NK-92 (cell line): Measurements from ENCODE around the gene NOTCH1.
"Not testable (repeated sequence)": the region's sequence is repeated elsewhere in the genome, so short reads cannot be mapped to it uniquely, and the experiment has no call there.

Source experiments
- DNase-seq: peaks from one replicate; lab custom pipeline; 2025; ENCODE audit not compliant: unreplicated experiment; lab: John Stamatoyannopoulos, UW

Gene NOTCH1

GRCh38 chr9:136565086-136565714, 19.4 kb upstream of the NOTCH1 start:
- DNase-seq = no peak

GRCh38 chr9:136564379-136564988, 18.6 kb upstream of the NOTCH1 start:
- no peak for DNase-seq

DNA sequence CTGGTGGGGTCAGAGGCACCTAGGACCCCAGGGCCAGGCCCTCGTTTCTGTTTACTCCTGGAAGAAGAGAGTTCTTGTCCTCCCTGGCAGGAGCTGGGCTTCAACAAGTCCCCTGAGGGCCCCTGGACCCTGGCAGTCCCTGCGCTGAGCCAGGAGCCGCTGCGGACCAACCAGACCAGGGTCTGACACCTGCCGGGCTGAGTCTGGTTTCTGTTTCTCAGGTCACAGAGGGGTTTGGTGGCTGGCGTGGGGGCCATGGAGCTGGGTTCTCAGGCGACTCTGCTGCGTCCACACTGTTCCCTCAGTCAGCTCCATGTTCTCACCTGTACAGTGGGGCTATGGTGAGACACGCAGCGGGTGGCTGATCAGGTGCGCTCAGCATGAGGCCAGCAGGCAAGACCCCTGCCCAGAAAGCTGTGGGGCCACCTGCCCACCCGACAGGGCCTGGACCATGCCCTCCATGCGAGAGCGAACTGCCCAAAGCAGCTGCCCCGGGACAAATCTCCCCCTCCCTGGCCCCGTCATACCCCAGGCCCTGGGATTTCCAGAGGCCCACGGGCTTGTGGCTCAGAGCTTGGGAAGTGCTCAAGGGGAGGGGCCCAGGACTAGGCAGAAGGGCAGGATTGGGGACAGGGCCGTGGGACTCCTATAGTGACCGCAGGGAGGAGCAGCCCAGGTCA, 17.9 kb upstream of the NOTCH1 start:
- DNase-seq = no peak

GRCh38 chr9:136562746-136563495, 17.1 kb upstream of the NOTCH1 start:
- DNase-seq = no peak

DNA sequence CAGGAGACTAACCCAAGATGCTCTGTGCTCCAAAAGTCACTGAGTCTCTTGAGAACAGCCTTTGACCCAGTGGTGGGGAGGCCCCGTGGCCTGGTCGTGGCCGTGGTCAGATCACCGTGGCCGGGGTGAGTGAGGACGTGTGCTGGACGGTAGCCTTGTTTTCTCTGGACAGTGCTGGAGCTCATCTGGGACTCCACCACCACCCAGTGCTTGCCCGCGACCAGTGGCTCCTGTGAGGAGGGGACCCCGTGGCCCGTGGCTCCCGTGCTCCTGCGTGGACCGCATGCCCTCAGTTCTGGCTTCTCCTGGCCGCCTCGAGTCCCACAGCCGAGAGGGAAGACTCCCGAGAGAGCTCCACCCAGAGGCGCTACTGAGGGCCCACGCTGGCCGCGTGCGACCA, 15.9 kb upstream of the NOTCH1 start:
- no peak for DNase-seq

- DNase-seq = no peak
These were observed 14.7 kb upstream of the NOTCH1 start for GRCh38 chr9:136560586-136560985.

DNA sequence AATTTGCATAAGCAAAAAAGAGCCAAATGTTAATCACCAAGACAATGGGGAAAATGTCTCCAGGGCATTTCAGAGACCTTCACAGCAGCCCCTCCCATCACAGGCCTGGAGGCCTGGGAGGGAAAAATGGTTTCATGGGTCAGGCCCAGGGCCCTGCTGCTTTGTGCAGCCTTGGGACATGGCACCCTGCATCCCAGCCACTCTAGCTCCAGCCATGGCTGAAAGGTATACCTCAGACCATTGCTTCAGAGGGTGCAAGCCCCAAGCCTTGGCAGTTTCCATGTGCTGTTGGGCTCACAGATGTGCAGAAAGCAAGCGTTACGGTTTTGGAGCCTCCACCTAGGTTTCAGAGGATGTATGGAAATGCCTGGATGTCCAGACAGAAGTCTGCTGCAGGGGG, 13.5 kb upstream of the NOTCH1 start:
- DNase-seq = not testable (repeated sequence)

DNA sequence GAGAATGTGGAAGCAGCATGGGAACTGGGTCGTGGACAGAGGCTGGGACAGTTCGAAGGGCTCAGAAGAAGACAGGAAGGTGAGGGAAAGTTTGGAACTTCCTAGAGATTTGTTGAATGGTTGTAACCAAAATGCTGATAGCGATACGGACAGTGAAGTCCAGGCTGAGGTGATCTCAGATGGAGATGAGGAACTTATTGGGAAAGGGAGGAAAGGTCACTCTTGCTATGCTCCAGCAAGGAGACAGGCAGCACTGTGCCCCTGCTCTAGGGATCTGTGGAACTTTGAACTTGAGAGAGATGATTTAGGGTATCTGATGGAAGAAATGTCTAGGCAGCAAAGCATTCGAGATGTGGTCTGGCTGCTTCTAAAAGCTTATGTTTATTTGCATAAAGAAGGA, 13.0 kb upstream of the NOTCH1 start:
- not testable (repeated sequence) for DNase-seq

GRCh38 chr9:136558373-136558772, 12.5 kb upstream of the NOTCH1 start:
- no peak for DNase-seq

GRCh38 chr9:136557036-136557435, 11.2 kb upstream of the NOTCH1 start:
- no peak for DNase-seq

DNA sequence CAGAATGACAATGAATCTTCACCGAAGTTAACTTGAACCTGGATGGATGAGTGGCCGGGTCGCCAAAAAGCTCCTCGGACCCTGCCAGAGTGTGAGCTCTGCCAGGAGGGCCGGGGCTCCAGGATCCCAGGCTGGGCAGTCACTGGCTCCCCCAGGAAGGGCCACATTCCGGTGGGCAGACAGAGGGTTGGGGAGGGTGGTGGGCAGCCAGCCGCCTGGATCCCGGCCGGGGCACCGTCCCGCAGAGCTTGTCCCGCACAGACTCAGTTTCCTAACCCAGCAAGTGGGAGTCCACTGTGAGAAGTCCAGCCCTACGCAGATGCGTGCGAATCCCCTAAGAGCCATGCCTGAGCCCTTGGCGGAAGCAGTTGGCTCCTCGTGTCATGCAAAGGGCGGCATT, 10.3 kb upstream of the NOTCH1 start:
- DNase-seq = no peak

- DNase-seq = no peak
These were observed 9.0 kb upstream of the NOTCH1 start for GRCh38 chr9:136554870-136555269.

DNA sequence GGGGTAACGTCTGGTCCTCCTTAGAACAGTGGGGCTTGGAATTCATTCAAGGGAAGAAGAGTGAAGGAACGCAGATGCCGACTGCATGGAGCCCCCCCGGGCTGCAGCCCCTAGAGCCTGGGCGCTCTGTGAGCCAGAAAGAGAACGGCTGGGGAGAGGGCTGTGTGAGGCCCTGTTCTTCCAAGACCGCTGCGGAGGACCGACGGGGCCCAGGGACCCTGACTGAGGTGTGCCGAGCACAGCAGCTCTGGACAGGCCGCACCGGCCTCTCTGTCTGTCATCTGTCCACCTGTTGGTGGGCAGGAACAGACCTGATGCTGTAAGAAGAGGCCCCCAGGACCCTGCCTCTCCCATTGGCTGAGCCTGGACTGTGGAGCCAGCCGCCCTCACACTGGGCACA, 7.7 kb upstream of the NOTCH1 start:
- no peak for DNase-seq

DNA sequence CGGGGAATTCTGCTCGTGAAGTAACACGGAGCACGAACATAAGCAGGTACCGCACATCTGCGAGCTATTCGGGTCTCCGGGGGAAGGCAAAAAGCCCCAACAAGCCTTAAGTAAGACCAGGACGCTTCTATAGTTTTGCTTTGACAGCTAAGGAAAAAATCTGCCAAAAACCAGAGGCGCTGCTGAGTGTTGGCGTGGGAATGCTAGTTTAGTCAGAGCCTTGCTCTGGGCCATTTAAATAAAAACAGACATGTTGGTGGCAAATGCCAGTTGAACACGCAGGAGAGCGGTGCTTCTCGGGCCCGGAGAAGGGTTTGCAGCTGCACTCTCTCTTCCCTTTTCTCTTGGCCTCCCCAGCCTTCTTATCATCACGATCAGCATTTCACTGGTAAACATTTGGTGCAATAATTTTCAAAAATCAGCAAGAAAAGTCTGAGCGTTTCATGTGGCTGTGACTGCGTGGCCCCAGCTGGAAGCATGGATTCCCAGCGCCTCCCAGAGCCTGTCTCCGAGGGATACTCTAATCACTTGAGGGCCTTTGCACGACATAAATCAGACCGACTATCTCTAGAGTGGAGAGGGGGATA, 6.4 kb upstream of the NOTCH1 start:
- no peak for DNase-seq

DNA sequence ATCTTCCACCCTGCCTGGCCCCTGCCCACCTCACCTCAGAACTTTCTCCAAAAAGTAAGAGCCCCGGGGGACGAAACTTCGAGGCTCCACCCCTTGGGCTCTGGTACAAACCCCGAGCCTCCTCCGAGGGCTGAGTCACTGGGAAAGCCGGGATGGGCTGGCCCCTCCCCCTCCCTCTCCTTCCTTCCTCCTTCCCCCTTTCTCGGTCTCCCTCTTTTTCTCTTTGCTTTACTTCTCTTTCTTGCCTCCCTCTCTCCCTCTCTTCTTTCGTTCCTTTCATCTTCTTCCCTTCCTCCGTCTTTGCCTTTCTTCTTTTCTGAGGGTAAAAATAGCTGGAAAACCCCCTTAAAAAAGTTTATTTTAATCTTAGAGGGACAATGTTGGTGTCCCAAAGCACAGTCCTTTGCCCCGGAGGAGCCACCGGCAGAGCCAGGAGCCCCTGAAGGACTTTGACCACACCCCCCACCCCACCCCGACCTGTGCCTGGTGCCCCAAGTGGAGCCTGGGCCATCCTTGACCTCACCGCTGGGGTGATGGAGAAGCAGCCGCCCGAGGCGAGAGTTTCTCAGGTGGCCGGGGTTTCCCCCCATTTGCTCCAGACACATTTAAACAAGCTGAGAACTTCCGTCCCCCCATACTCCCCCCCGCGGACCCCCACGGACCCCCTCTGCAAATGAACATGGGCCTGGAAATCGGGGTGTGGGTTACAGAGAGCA, 5.7 kb upstream of the NOTCH1 start:
- no peak for DNase-seq

- no peak for DNase-seq
These were observed 4.8 kb upstream of the NOTCH1 start for GRCh38 chr9:136550439-136551289.

- no peak for DNase-seq
These were observed 3.4 kb upstream of the NOTCH1 start for GRCh38 chr9:136549010-136549980.

- no peak for DNase-seq
These were observed 1.8 kb upstream of the NOTCH1 start for GRCh38 chr9:136547508-136548215.
